ENCODE data around the gene THOC6. TPM values are rescaled to one million over a fixed set of nuclear protein-coding genes. Genes with fewer than 3 reads are reported as not detected.

Gene THOC6
- total RNA-seq, 1 experiment from 2014 or later: 68.2 TPM

GRCh38 chr16:2986623-2987188 is 37.1 kb upstream of the THOC6 start:
- no CpG with 5 or more reads among the region's 17 CpGs for WGBS (ENCODE audit: extremely low coverage, insufficient read length, low lambda C conversion rate)
- Histone ChIP-seq H3K9ac (ENCODE audit: extremely low read depth, insufficient read length, low read length) (no peak overlapping the region), H3K9me3 (ENCODE audit: control insufficient read depth, low read depth, low read length) (no peaks in the 10 kb centered on the region)

More at GRCh38 chr16:2986623-2987188, 37.1 kb upstream of the THOC6 start:
- Histone ChIP-seq H3K14ac (ENCODE audit: insufficient read depth, low read length) (peak overlapping the region; percentile 63; the same call in 1 of the 2 replicates), H3K4ac (ENCODE audit: low read depth, low read length) (no peak overlapping the region), H3K4me2 (ENCODE audit: insufficient read depth, insufficient read length, low read length) (no peak overlapping the region), H4K5ac (ENCODE audit: insufficient read length, low read depth, low read length) (no peak overlapping the region), H2BK15ac (ENCODE audit: low read depth, low read length) (no peak overlapping the region), H3T11ph (ENCODE audit: low read length) (no peak overlapping the region), H3K27ac (ENCODE audit: insufficient read length, low read depth, low read length) (no peak overlapping the region), H2AK5ac (ENCODE audit: insufficient read length, low read length) (no peak overlapping the region), H3K79me1 (ENCODE audit: insufficient read depth, low read depth, low read length, poor library complexity, severe bottlenecking) (no peaks in the 10 kb centered on the region), H4K20me1 (ENCODE audit: control insufficient read depth, insufficient read depth, insufficient read length) (no peaks in the 10 kb centered on the region), H4K8ac (replicated peaks; ENCODE audit: insufficient read length, low read depth, low read length) (no peak overlapping the region), H2BK20ac (ENCODE audit: low read depth, low read length, poor library complexity, severe bottlenecking) (no peak overlapping the region), H2BK5ac (ENCODE audit: insufficient read length, low read length) (no peak overlapping the region), H2BK12ac (ENCODE audit: insufficient read length, low read depth, low read length) (no peak overlapping the region), H3K18ac (ENCODE audit: insufficient read length, low read depth, low read length) (no peak overlapping the region), H3K79me2 (ENCODE audit: insufficient read depth, low read length) (no peaks in the 10 kb centered on the region), H3K23ac (ENCODE audit: insufficient read length, low read depth, low read length) (no peak overlapping the region), H2AFZ (ENCODE audit: low read length) (no peak overlapping the region), H3K23me2 (ENCODE audit: insufficient read length, low read depth, low read length, poor library complexity, severe bottlenecking) (no peaks in the 10 kb centered on the region), H2BK120ac (ENCODE audit: low read depth, low read length, poor library complexity, severe bottlenecking) (no peak overlapping the region), H3K56ac (ENCODE audit: insufficient read length, low read depth, low read length) (no peak overlapping the region), H4K91ac (ENCODE audit: insufficient read length, low read depth, low read length) (no peak overlapping the region), H3K4me1 (ENCODE audit: insufficient read depth, low read length) (no peaks in the 10 kb centered on the region; the same call in 1 of the 2 replicates), H3K27me3 (ENCODE audit: insufficient read depth, low read length) (no peaks in the 10 kb centered on the region)
- no peak for TF ChIP-seq CTCF (conservative IDR thresholded peaks at IDR 0.05)
- Mint-ChIP-seq H3K36me3 (ENCODE audit: insufficient read depth in 1 of 3, low read depth in 3 of 3) (no peaks in the 10 kb centered on the region), H3K9me3 (no peaks in the 10 kb centered on the region), H3K27ac (peak overlapping the region in 1 of 3 experiments; percentile 74; a peak in 1 of 7 replicates), H3K4me1 (peaks cover 23 to 52% of the 10 kb centered on the region in 2 experiments), H3K4me3 (no peak overlapping the region), H3K27me3 (ENCODE audit: low read depth) (peaks cover 10% of the 10 kb centered on the region)
- DNase-seq: no peak

All from H9 (cell line).